GM06990 (cell line): ENCODE measurements around the gene RAD21L1.

Experiments used
- DNase-seq: peaks from one replicate; pipeline ENCODE4 v3.0.0-alpha.2; 2011; ENCODE audit not compliant: insufficient read length; ENCODE audit errors: extremely low read depth
- H3K27me3 ChIP-seq: replicated peaks from 2 replicates; pipeline ENCODE4 v1.6.0; 2011; ENCODE audit warnings: low read length; ENCODE audit not compliant: control insufficient read depth, insufficient read depth
- H3K36me3 ChIP-seq: 2 replicates; pipeline ENCODE4 v1.5.1; 2011; ENCODE audit warnings: low read length; ENCODE audit not compliant: control insufficient read depth, insufficient read depth
- H3K4me3 ChIP-seq: replicated peaks from 2 replicates; pipeline ENCODE4 v1.5.1; 2011; ENCODE audit warnings: low read depth, mild to moderate bottlenecking, control low read depth, low read length
- TF ChIP-seq, protein P1 (sequence below): IDR thresholded peaks from 2 replicates; pipeline ENCODE4 v1.5.1; 2011; ENCODE audit warnings: low read length, control low read depth, mild to moderate bottlenecking, inconsistent platforms; ENCODE audit not compliant: insufficient read depth, poor library complexity, severe bottlenecking

RAD21L1 gene

DNA sequence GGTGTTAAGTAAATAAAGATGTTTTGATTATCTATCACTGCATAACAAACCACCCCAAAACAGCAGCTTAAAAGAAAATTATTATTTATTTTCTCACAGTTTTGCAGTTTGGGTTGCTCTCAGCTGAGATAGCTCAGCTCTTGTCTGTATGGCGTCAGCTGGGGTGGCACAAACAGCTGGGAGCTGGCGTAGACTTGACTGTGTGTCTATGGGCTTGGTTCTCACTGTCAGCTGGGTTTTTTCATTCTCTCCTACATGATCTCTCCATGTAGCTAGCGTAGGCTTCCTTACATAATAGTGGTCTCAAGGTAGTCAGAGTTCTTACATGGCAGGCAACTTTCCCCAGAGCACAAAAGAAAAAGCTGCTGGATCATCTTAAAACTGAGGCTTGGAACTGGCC is 34.5 kb upstream of the RAD21L1 start:
- peaks cover 4% of the 10 kb centered on the region for H3K27me3 ChIP-seq
- no peak overlapping the region for H3K4me3 ChIP-seq
- TF ChIP-seq, protein P1, sequence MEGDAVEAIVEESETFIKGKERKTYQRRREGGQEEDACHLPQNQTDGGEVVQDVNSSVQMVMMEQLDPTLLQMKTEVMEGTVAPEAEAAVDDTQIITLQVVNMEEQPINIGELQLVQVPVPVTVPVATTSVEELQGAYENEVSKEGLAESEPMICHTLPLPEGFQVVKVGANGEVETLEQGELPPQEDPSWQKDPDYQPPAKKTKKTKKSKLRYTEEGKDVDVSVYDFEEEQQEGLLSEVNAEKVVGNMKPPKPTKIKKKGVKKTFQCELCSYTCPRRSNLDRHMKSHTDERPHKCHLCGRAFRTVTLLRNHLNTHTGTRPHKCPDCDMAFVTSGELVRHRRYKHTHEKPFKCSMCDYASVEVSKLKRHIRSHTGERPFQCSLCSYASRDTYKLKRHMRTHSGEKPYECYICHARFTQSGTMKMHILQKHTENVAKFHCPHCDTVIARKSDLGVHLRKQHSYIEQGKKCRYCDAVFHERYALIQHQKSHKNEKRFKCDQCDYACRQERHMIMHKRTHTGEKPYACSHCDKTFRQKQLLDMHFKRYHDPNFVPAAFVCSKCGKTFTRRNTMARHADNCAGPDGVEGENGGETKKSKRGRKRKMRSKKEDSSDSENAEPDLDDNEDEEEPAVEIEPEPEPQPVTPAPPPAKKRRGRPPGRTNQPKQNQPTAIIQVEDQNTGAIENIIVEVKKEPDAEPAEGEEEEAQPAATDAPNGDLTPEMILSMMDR, result no peak
- no peak for DNase-seq
- H3K36me3 ChIP-seq, result no peaks in the 10 kb centered on the region

DNA sequence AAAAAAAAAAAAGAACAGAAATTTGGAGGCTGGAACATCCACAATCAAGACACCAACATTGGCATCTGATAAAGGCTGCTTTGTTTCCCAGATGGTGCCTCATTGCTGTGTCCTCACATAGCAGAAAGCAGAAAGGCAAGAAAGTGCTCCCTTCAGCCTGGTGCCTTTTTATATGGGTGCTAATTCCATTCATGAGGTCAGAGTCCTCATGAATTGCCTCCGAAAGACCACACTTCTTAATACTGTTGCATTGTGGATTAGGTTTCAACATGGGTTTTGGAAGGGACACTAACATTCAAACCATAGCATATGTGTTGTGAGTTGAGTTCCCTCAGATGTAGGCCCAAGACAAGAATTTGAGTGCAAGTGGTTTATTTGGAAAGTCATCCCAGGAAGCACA is 30.6 kb upstream of the RAD21L1 start:
- TF ChIP-seq, protein P1, result no peak
- DNase-seq, result no peak
- no peaks in the 10 kb centered on the region for H3K36me3 ChIP-seq
- H3K27me3 ChIP-seq, result peaks cover 1% of the 10 kb centered on the region
- H3K4me3 ChIP-seq, result no peak overlapping the region

DNA sequence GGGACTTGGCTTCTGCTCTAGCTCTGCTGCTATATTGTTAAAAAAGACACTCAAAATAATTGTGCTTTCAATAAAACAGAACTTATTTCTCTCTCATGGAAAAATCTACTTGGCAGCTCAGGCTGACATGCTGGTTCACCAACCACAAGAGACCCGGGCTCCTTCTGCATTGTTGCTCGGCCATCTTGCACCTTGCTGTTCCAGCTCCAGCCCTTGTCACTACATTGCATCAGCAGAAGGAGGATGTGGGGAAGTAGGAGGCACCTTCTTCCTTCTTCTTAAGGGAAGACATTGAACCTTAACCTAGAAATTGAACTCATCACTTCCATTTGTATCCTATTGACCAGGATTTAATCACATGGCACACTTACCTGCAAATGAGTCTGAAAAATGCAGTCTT is 29.2 kb upstream of the RAD21L1 start:
- no peak overlapping the region for H3K4me3 ChIP-seq
- peaks cover 1% of the 10 kb centered on the region for H3K27me3 ChIP-seq
- no peak for DNase-seq
- TF ChIP-seq, protein P1, result no peak
- H3K36me3 ChIP-seq, result no peaks in the 10 kb centered on the region

DNA sequence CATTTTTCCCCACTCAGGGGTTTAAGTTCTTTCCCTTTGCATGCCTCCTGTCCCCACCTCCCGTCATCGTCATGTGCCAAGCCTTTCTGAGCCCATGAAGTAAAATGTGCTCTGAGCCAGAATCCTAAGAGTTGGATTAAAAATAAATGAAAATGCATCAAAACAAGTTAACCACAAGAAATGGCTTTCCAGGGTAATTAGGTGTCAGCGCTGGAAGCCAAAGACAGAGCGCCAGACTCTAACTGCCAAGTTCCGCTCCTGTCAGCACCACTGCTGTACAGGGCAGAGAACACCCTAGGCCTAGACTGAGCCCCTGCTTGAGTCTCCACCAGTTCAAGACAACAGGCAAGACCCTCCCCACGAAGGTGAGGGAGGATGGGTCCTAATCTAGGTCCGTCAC is 28.0 kb upstream of the RAD21L1 start:
- no peaks in the 10 kb centered on the region for H3K36me3 ChIP-seq
- TF ChIP-seq, protein P1, result no peak
- H3K4me3 ChIP-seq, result no peak overlapping the region
- no peak for DNase-seq
- H3K27me3 ChIP-seq, result peaks cover 1% of the 10 kb centered on the region

DNA sequence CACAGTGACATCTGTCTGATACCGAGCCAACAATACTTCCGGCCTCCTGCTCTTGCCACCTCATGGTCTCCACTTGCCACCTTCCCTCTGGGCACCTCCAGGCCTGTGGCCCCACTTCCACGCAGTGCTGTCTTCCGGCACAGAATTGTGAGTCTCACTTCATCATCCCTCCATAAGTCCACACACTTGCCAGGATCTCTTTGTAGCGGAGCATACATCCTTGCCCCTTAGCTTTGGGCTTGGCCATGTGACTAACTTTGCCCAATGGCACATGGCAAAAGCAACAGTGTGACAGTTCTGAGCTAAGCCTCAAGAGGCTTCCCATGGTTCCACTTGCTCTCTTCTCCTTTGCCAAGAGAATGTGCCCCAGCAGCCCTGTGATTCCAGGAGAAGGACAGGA is 27.1 kb upstream of the RAD21L1 start:
- Histone ChIP-seq H3K4me3 (no peak overlapping the region), H3K27me3 (peaks cover 1% of the 10 kb centered on the region), H3K36me3 (no peaks in the 10 kb centered on the region)
- TF ChIP-seq, protein P1, result no peak
- DNase-seq, result no peak

DNA sequence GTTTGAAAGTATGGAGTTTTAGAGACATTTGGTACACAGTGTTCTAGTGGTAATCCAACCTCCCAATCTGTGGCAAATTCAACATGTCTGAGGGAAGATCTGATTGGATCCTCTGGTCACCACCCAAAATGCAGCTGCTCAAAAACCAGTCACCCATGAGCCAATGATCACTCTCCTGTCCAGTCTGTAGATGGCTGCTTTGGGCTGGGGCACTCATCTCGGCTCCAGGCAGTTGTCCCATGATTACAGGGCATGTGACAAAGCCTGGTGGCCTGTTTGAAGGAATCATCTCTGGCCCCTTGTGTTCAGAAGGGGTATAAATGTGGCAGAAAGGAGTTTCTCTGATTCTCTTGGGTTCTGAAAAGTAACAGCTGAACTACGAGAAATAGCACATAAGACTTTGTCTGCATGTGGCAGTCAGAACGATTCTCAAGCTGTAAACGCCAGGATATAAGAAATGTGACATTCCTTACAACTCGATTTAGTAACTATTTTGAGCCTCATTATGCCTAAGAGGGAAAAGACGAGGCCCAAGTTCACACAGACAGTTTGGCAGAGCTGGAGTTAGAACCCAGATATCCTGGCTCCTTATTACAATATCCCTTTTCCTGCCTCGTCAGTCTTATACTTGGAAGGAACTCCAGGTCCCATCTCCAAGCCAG is 26.5 kb upstream of the RAD21L1 start:
- H3K36me3 ChIP-seq, result no peaks in the 10 kb centered on the region

More for the DNA sequence above, 26.5 kb upstream of the RAD21L1 start:
- Histone ChIP-seq H3K27me3 (peaks cover 1% of the 10 kb centered on the region), H3K4me3 (no peak overlapping the region)
- TF ChIP-seq, protein P1, result no peak
- DNase-seq, result no peak
